GM12873 (cell line): Measurements from ENCODE around the gene FBXL14.

Experiments used
- TF ChIP-seq, protein P1 (sequence below): IDR thresholded peaks from 2 replicates; pipeline ENCODE4 v1.5.1; 2012; ENCODE audit warnings: low read depth, mild to moderate bottlenecking, moderate library complexity, low read length, control low read depth; ENCODE audit not compliant: insufficient read depth; ENCODE audit errors: missing control alignments

FBXL14 gene

GRCh38 chr12:1518591-1519516 is 75.5 kb downstream of the FBXL14 start:
- TF ChIP-seq, protein P1, sequence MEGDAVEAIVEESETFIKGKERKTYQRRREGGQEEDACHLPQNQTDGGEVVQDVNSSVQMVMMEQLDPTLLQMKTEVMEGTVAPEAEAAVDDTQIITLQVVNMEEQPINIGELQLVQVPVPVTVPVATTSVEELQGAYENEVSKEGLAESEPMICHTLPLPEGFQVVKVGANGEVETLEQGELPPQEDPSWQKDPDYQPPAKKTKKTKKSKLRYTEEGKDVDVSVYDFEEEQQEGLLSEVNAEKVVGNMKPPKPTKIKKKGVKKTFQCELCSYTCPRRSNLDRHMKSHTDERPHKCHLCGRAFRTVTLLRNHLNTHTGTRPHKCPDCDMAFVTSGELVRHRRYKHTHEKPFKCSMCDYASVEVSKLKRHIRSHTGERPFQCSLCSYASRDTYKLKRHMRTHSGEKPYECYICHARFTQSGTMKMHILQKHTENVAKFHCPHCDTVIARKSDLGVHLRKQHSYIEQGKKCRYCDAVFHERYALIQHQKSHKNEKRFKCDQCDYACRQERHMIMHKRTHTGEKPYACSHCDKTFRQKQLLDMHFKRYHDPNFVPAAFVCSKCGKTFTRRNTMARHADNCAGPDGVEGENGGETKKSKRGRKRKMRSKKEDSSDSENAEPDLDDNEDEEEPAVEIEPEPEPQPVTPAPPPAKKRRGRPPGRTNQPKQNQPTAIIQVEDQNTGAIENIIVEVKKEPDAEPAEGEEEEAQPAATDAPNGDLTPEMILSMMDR, result no peak

- TF ChIP-seq, protein P1, result no peak
Measured at GRCh38 chr12:1517734-1518525, 76.5 kb downstream of the FBXL14 start.

DNA sequence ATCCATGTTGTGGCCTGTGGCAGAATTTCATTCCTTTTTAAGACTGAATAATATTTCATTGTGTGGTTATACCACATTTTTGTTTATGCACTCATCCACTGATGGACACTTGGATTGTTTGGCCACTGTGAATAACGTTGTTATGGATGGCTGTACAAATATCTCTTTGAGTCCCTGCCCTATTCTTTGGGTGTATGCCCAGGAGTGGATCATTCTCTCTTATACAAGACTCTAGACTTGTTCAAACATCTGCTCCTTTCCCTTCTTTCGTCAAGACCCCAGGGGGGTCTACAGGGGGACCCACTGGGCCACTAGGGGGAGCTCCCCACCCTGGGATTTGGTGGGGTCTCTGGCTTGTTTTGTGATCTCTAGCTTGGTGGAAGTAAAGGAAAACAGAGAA is 77.4 kb downstream of the FBXL14 start:
- TF ChIP-seq, protein P1, result peak; percentile 74
